ENCODE data around the gene CERS2. TPM values are rescaled to one million over a fixed set of nuclear protein-coding genes. Genes with fewer than 3 reads are reported as not detected.

The CERS2 gene
- total and polyA plus RNA-seq, 10 of the 15 experiments (the other 5 are each of a cell fraction or from before 2014, with no cell fraction given): 9.2 to 87.9 (median 50.8) TPM

DNA sequence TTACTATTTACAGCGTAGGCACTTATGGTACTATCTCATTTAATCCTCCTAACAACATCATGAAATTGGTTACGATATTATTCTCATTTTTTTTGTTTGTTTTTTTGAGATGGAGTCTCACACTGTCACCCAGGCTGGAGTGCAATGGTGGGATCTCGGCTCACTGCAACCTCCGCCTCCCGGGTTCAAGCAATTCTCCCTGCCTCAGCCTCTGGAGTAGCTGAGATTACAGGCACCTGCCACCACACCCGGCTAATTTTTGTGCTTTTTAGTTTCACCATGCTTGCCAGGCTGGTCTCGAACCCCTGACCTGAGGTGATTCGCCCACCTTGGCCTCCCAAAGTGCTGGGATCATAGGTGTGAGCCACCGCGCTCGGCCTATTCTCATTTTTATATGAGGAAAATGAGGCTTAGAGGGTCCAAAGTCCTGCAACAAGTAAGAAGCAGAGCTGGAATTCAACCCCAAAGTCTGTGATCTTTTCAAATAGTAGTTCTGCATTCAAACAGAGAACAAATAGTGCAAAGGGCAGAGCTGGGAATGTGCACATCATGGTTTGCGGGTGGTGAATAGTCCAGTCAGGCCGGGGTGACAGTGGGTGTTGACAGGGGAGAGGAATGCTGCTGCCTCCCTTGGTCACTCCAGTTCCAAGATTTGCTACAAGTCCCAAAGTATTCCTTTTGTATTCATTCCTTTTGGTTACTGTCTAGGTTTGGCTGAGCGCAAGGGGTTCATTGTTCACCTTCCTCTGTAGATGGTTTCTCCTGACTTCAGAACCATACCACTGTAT is 38.2 kb upstream of the CERS2 start:
- Histone ChIP-seq H3K4me3 (no peak overlapping the region), H3K4me1 (ENCODE audit: control insufficient read depth, insufficient read depth, low read length) (peaks cover 4% of the 10 kb centered on the region), H4K20me1 (ENCODE audit: control insufficient read depth, insufficient read depth) (no peaks in the 10 kb centered on the region), H3K79me2 (ENCODE audit: control insufficient read depth, insufficient read depth, low read length) (peaks cover 11% of the 10 kb centered on the region), H2AFZ (ENCODE audit: control insufficient read depth, low read depth, low read length) (no peak overlapping the region), H3K4me2 (ENCODE audit: control insufficient read depth, insufficient read depth) (no peak overlapping the region), H3K9ac (ENCODE audit: control insufficient read depth, insufficient read depth, low read length) (no peak overlapping the region), H3K9me3 (replicated peaks; ENCODE audit: control insufficient read depth, insufficient read depth, low read length) (no peaks in the 10 kb centered on the region), H3K27ac (ENCODE audit: control insufficient read depth, insufficient read depth) (no peak overlapping the region), H3K27me3 (replicated peaks in 1 of 2; ENCODE audit: control insufficient read depth in 2 of 2, insufficient read depth in 2 of 2, low read length in 1 of 2) (no peaks in the 10 kb centered on the region), H3K36me3 (ENCODE audit: control insufficient read depth in 2 of 2, insufficient read depth in 2 of 2, low read length in 1 of 2) (no peaks in the 10 kb centered on the region)
- RAD21 ChIA-PET (ENCODE audit: unreplicated experiment): interaction anchor here (2.0 kb wide), 1 partner anchor 144 kb away, joined by 4 read pairs; the partner anchor contains the start of gene TNFAIP8L2
- ATAC-seq (no peak), FAIRE-seq (no peak), DNase-seq (ENCODE audit: low read depth, low spot score) (no peak)
- POLR2A ChIA-PET: interaction anchor here (0.8 kb wide), 1 partner anchor 67 kb away, joined by 5 read pairs; no protein-coding TSS in a partner anchor
- CTCF ChIA-PET: interaction anchor here (0.7 to 1.9 kb wide), 4 partner anchors 12 to 79 kb away, joined by 3 to 7 read pairs (median 3); partner anchors contain the start of gene CDC42SE1
- SMC1A ChIA-PET (ENCODE audit: uncharacterized antibody, unreplicated experiment): no interaction called here
- 87% methylated on average over 14 of the region's 14 CpGs for WGBS (ENCODE audit: insufficient coverage, insufficient replicate concordance, low lambda C conversion rate, missing lambda C conversion rate)
- in situ Hi-C loops (cut with MboI) (no loop called here), intact Hi-C loops (cut with micrococcal nuclease; ENCODE audit: unreplicated experiment) (no loop called here)
- BruUV-seq (replicated peaks): no TSS peak
- no peak for TF ChIP-seq ASH2L (IDR thresholded peaks at IDR 0.05; ENCODE audit: borderline replicate concordance, low read depth)
- TF ChIP-seq ZNF24 (IDR thresholded peaks at IDR 0.05): no peak
- no peak for TF ChIP-seq GABPA (IDR thresholded peaks at IDR 0.05; ENCODE audit: low read depth)
- no peak for TF ChIP-seq SREBF2 (IDR thresholded peaks at IDR 0.05; ENCODE audit: low read length)
- no peak for TF ChIP-seq CHD2 (IDR thresholded peaks at IDR 0.05; ENCODE audit: borderline replicate concordance, low read depth, low read length)
- TF ChIP-seq FOXK2 (IDR thresholded peaks at IDR 0.05): no peak
- no peak for TF ChIP-seq TARDBP (IDR thresholded peaks at IDR 0.05; ENCODE audit: borderline replicate concordance)
- no peak for TF ChIP-seq WRNIP1 (IDR thresholded peaks at IDR 0.05; ENCODE audit: borderline replicate concordance, low read depth, low read length)
- no peak for TF ChIP-seq STAT1 (conservative IDR thresholded peaks at IDR 0.05)
- TF ChIP-seq JUND (IDR thresholded peaks at IDR 0.05; ENCODE audit: low read depth, low read length): no peak
- TF ChIP-seq, protein P1, sequence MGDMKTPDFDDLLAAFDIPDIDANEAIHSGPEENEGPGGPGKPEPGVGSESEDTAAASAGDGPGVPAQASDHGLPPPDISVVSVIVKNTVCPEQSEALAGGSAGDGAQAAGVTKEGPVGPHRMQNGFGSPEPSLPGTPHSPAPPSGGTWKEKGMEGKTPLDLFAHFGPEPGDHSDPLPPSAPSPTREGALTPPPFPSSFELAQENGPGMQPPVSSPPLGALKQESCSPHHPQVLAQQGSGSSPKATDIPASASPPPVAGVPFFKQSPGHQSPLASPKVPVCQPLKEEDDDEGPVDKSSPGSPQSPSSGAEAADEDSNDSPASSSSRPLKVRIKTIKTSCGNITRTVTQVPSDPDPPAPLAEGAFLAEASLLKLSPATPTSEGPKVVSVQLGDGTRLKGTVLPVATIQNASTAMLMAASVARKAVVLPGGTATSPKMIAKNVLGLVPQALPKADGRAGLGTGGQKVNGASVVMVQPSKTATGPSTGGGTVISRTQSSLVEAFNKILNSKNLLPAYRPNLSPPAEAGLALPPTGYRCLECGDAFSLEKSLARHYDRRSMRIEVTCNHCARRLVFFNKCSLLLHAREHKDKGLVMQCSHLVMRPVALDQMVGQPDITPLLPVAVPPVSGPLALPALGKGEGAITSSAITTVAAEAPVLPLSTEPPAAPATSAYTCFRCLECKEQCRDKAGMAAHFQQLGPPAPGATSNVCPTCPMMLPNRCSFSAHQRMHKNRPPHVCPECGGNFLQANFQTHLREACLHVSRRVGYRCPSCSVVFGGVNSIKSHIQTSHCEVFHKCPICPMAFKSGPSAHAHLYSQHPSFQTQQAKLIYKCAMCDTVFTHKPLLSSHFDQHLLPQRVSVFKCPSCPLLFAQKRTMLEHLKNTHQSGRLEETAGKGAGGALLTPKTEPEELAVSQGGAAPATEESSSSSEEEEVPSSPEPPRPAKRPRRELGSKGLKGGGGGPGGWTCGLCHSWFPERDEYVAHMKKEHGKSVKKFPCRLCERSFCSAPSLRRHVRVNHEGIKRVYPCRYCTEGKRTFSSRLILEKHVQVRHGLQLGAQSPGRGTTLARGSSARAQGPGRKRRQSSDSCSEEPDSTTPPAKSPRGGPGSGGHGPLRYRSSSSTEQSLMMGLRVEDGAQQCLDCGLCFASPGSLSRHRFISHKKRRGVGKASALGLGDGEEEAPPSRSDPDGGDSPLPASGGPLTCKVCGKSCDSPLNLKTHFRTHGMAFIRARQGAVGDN (IDR thresholded peaks at IDR 0.05): no peak
- TF ChIP-seq, protein P2, sequence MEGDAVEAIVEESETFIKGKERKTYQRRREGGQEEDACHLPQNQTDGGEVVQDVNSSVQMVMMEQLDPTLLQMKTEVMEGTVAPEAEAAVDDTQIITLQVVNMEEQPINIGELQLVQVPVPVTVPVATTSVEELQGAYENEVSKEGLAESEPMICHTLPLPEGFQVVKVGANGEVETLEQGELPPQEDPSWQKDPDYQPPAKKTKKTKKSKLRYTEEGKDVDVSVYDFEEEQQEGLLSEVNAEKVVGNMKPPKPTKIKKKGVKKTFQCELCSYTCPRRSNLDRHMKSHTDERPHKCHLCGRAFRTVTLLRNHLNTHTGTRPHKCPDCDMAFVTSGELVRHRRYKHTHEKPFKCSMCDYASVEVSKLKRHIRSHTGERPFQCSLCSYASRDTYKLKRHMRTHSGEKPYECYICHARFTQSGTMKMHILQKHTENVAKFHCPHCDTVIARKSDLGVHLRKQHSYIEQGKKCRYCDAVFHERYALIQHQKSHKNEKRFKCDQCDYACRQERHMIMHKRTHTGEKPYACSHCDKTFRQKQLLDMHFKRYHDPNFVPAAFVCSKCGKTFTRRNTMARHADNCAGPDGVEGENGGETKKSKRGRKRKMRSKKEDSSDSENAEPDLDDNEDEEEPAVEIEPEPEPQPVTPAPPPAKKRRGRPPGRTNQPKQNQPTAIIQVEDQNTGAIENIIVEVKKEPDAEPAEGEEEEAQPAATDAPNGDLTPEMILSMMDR (IDR thresholded peaks at IDR 0.05 in 2 of 3, conservative IDR thresholded peaks at IDR 0.05 in 1 of 3; ENCODE audit: control insufficient read depth in 2 of 3, extremely low read depth in 1 of 3, insufficient read depth in 1 of 3, low read depth in 3 of 3, low read length in 3 of 3): no peak
- TF ChIP-seq, protein P3, sequence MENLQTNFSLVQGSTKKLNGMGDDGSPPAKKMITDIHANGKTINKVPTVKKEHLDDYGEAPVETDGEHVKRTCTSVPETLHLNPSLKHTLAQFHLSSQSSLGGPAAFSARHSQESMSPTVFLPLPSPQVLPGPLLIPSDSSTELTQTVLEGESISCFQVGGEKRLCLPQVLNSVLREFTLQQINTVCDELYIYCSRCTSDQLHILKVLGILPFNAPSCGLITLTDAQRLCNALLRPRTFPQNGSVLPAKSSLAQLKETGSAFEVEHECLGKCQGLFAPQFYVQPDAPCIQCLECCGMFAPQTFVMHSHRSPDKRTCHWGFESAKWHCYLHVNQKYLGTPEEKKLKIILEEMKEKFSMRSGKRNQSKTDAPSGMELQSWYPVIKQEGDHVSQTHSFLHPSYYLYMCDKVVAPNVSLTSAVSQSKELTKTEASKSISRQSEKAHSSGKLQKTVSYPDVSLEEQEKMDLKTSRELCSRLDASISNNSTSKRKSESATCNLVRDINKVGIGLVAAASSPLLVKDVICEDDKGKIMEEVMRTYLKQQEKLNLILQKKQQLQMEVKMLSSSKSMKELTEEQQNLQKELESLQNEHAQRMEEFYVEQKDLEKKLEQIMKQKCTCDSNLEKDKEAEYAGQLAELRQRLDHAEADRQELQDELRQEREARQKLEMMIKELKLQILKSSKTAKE (IDR thresholded peaks at IDR 0.05; ENCODE audit: low read depth, poor library complexity, severe bottlenecking): no peak
- TF ChIP-seq TCF12 (IDR thresholded peaks at IDR 0.05; ENCODE audit: low read depth, low read length): no peak

Measured in GM12878 (cell line).